ENCODE data around the gene ZC3H13.

ZC3H13 gene

DNA sequence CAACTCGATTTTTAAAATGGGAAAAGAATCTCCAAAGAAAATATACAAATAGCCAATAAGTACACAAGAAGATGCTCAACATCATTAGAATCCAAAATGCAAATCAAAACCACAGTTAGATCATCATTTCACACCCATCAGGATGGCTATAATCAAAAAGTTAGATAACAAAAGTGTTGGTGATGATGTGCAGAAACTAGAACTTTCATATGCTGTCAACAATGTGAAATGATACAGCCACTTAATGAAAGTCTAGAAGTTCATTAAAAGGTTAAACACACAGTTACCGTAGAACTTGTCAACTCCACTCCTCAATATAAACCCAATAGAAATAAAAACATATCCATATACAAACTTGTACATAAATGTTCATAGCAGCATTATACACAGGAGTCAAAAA is 11.8 kb downstream of the ZC3H13 start:
- no peak overlapping the region for H3K4me3 ChIP-seq (replicated peaks; ENCODE audit: low read depth, low read length)
- DNase-seq (ENCODE audit: extremely low read depth, low read depth), result no peak
- TF ChIP-seq CTCF (IDR thresholded peaks at IDR 0.05; ENCODE audit: low read depth, low read length, missing control alignments), result no peak

GRCh38 chr13:46039411-46040182 is 12.9 kb downstream of the ZC3H13 start:
- H3K4me3 ChIP-seq (replicated peaks; ENCODE audit: low read depth, low read length), result no peak overlapping the region
- peak; percentile 17 for DNase-seq (ENCODE audit: extremely low read depth, low read depth)
- TF ChIP-seq CTCF (IDR thresholded peaks at IDR 0.05; ENCODE audit: low read depth, low read length, missing control alignments), result no peak

- no peak for TF ChIP-seq CTCF (IDR thresholded peaks at IDR 0.05; ENCODE audit: low read depth, low read length, missing control alignments)
- no peak overlapping the region for H3K4me3 ChIP-seq (replicated peaks; ENCODE audit: low read depth, low read length)
- DNase-seq (ENCODE audit: extremely low read depth, low read depth), result no peak
These were observed 14.2 kb downstream of the ZC3H13 start for GRCh38 chr13:46038296-46038695.

DNA sequence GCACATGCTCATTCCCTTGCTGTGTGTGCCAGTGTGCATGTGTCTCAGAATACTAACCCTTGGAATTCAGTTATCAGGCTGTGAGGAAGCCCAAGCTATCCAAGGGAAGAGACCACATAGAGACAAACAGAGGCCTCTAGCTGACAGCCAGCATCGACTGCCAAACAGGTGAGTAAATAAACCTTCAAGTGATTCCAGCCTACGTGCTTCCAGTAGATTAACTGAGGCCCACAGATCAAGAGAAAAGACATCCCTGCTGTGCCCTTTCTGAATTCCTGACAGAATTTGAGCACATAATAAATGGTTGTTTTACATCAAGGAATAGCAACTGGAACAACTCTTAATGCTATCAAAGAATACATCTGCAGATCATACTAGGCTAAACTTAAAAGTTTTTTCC is 17.5 kb downstream of the ZC3H13 start:
- no peak overlapping the region for H3K4me3 ChIP-seq (replicated peaks; ENCODE audit: low read depth, low read length)
- no peak for DNase-seq (ENCODE audit: extremely low read depth, low read depth)
- no peak for TF ChIP-seq CTCF (IDR thresholded peaks at IDR 0.05; ENCODE audit: low read depth, low read length, missing control alignments)

DNA sequence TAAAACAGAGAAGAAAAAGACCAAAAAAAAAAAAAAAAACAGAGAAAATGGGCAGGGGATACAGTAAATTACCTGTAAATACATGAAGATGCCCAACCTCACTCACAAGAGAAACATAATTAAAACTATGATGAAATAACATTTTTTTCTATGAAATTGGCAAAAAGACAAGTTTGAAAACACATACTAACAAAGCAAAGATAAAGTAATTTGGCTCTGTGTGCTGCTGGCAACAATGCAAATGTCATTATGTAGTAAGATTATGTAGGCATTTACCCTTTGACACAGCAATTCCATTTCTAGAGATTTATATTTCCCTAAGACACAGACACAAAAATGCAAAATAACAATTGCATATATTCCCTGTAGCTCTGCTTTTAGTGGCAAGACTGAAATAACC is 20.2 kb downstream of the ZC3H13 start:
- no peak overlapping the region for H3K4me3 ChIP-seq (replicated peaks; ENCODE audit: low read depth, low read length)
- no peak for TF ChIP-seq CTCF (IDR thresholded peaks at IDR 0.05; ENCODE audit: low read depth, low read length, missing control alignments)
- DNase-seq (ENCODE audit: extremely low read depth, low read depth), result no peak

DNA sequence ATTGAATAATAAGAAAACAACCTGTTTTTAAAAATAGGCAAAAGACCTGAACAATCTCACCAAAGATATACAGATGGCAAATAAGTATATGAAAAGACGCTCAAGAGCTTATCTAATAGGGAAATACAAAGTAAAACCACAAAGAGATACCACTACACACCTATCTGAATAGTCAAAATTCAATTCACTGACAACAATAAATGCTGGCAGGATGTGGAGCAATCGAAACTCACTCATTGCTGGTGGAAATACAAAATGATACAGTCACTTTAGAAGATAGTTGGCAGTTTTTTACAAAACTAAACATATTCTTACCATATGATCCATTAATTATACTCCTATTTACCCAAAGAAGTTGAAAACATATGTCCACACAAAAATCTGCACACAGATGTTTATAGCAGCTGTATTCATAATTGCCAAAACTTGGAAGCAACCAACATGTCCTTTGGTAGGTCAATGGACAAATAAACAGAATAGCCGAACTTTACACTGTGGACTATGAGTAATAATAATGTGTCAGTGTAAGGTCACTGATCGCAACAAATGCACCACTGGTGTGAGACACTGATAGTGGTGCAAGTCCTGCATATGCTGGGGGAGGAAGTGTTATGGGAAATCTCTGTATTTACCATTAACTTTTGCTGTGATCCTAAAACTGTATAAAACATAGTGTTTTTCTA is 20.8 kb downstream of the ZC3H13 start:
- DNase-seq (ENCODE audit: extremely low read depth, low read depth), result peak; percentile 10

More for the DNA sequence above, 20.8 kb downstream of the ZC3H13 start:
- no peak for TF ChIP-seq CTCF (IDR thresholded peaks at IDR 0.05; ENCODE audit: low read depth, low read length, missing control alignments)
- H3K4me3 ChIP-seq (replicated peaks; ENCODE audit: low read depth, low read length), result no peak overlapping the region
